ENCODE results near the gene SLC25A21.
"Not testable (repeated sequence)": the region's sequence is repeated elsewhere in the genome, so short reads cannot be mapped to it uniquely, and the experiment has no call there.

The SLC25A21 gene

GRCh38 chr14:37186865-37187264 lies 14.5 kb upstream of the SLC25A21 start:
- DNase-seq (ENCODE audit: low read depth in 2 of 2): no peak

GRCh38 chr14:37185670-37186069 lies 13.3 kb upstream of the SLC25A21 start:
- DNase-seq (ENCODE audit: low read depth in 2 of 2): no peak

- not testable (repeated sequence) for DNase-seq (ENCODE audit: low read depth in 2 of 2)
These were observed 12.1 kb upstream of the SLC25A21 start for GRCh38 chr14:37184520-37184919.

- DNase-seq (ENCODE audit: low read depth in 2 of 2): no peak
These were observed 9.0 kb upstream of the SLC25A21 start for GRCh38 chr14:37181441-37181840.

- DNase-seq (ENCODE audit: low read depth in 2 of 2): not testable (repeated sequence)
These were observed 8.5 kb upstream of the SLC25A21 start for GRCh38 chr14:37180886-37181285.

- DNase-seq (ENCODE audit: low read depth in 2 of 2): no peak
These were observed 7.6 kb upstream of the SLC25A21 start for GRCh38 chr14:37179896-37180502.

GRCh38 chr14:37172936-37173614 lies 669 bp upstream of the SLC25A21 start:
- no peak for DNase-seq (ENCODE audit: low read depth in 2 of 2)

GRCh38 chr14:37171678-37172023 lies 755 bp downstream of the SLC25A21 start:
- DNase-seq (ENCODE audit: low read depth in 2 of 2): no peak

- DNase-seq (ENCODE audit: low read depth in 2 of 2): no peak
These were observed 1.4 kb downstream of the SLC25A21 start for GRCh38 chr14:37170993-37171392.

- no peak for DNase-seq (ENCODE audit: low read depth in 2 of 2)
These were observed 2.2 kb downstream of the SLC25A21 start for GRCh38 chr14:37170237-37170636.

- DNase-seq (ENCODE audit: low read depth in 2 of 2): no peak
These were observed 3.7 kb downstream of the SLC25A21 start for GRCh38 chr14:37168721-37169120.

GRCh38 chr14:37167151-37168047 lies 5.0 kb downstream of the SLC25A21 start:
- no peak for DNase-seq (ENCODE audit: low read depth in 2 of 2)

GRCh38 chr14:37165794-37166193 lies 6.6 kb downstream of the SLC25A21 start:
- no peak for DNase-seq (ENCODE audit: low read depth in 2 of 2)

- DNase-seq (ENCODE audit: low read depth in 2 of 2): not testable (repeated sequence)
These were observed 10.1 kb downstream of the SLC25A21 start for GRCh38 chr14:37162307-37162706.

- no peak for DNase-seq (ENCODE audit: low read depth in 2 of 2)
These were observed 14.4 kb downstream of the SLC25A21 start for GRCh38 chr14:37157987-37158386.

- no peak for DNase-seq (ENCODE audit: low read depth in 2 of 2)
These were observed 18.9 kb downstream of the SLC25A21 start for GRCh38 chr14:37153483-37153882.

- DNase-seq (ENCODE audit: low read depth in 2 of 2): no peak
These were observed 19.4 kb downstream of the SLC25A21 start for GRCh38 chr14:37153005-37153404.

GRCh38 chr14:37150414-37150813 lies 22.0 kb downstream of the SLC25A21 start:
- no peak for DNase-seq (ENCODE audit: low read depth in 2 of 2)

- DNase-seq (ENCODE audit: low read depth in 2 of 2): no peak
These were observed 25.0 kb downstream of the SLC25A21 start for GRCh38 chr14:37147310-37147880.

GRCh38 chr14:37146438-37146837 lies 26.0 kb downstream of the SLC25A21 start:
- DNase-seq (ENCODE audit: low read depth in 2 of 2): not testable (repeated sequence)

GRCh38 chr14:37145395-37145794 lies 27.0 kb downstream of the SLC25A21 start:
- DNase-seq (ENCODE audit: low read depth in 2 of 2): no peak

GRCh38 chr14:37144729-37145363 lies 27.6 kb downstream of the SLC25A21 start:
- DNase-seq (ENCODE audit: low read depth in 2 of 2): no peak

Measured in stimulated activated CD8-positive, alpha-beta memory T cell treated with anti-CD3 and anti-CD28 coated beads, Interleukin-15, amount 100 ng/mL, for 4 hours (primary cell).